ENCODE results near the gene AIFM2.

DNA sequence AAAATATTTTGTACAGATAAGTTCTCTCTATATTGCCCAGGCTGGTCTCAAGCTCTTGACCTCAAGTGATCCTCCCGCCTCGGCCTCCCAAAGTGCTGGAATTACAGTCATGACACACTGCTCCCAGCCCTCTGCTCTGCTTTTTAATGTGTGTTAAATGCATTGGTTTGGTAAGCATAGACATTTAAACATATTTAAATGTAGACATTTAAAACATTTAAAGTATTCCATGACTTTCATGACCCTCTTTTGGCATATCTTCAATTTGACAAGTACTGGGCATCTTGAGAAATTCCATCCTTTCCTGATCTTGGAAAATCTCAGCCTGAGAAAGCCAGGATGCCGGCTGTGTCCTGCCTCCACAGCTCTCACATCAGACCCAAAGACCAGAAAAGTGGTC, 42.9 kb upstream of the AIFM2 start:
- TF ChIP-seq, protein P1, sequence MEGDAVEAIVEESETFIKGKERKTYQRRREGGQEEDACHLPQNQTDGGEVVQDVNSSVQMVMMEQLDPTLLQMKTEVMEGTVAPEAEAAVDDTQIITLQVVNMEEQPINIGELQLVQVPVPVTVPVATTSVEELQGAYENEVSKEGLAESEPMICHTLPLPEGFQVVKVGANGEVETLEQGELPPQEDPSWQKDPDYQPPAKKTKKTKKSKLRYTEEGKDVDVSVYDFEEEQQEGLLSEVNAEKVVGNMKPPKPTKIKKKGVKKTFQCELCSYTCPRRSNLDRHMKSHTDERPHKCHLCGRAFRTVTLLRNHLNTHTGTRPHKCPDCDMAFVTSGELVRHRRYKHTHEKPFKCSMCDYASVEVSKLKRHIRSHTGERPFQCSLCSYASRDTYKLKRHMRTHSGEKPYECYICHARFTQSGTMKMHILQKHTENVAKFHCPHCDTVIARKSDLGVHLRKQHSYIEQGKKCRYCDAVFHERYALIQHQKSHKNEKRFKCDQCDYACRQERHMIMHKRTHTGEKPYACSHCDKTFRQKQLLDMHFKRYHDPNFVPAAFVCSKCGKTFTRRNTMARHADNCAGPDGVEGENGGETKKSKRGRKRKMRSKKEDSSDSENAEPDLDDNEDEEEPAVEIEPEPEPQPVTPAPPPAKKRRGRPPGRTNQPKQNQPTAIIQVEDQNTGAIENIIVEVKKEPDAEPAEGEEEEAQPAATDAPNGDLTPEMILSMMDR (IDR thresholded peaks at IDR 0.05; ENCODE audit: low read depth, low read length) = no peak
- no peak for TF ChIP-seq EZH2phosphoT487 (IDR thresholded peaks at IDR 0.05; ENCODE audit: low read depth)
